GM19240 (cell line): ENCODE measurements around the gene KCNN1.
"Not testable (repeated sequence)": the region's sequence is repeated elsewhere in the genome, so short reads cannot be mapped to it uniquely, and the experiment has no call there.

ENCODE experiments used
- DNase-seq: peaks from one replicate; pipeline ENCODE4 v3.0.0; 2011; ENCODE audit warnings: low spot score; ENCODE audit not compliant: insufficient read length

KCNN1 gene

DNA sequence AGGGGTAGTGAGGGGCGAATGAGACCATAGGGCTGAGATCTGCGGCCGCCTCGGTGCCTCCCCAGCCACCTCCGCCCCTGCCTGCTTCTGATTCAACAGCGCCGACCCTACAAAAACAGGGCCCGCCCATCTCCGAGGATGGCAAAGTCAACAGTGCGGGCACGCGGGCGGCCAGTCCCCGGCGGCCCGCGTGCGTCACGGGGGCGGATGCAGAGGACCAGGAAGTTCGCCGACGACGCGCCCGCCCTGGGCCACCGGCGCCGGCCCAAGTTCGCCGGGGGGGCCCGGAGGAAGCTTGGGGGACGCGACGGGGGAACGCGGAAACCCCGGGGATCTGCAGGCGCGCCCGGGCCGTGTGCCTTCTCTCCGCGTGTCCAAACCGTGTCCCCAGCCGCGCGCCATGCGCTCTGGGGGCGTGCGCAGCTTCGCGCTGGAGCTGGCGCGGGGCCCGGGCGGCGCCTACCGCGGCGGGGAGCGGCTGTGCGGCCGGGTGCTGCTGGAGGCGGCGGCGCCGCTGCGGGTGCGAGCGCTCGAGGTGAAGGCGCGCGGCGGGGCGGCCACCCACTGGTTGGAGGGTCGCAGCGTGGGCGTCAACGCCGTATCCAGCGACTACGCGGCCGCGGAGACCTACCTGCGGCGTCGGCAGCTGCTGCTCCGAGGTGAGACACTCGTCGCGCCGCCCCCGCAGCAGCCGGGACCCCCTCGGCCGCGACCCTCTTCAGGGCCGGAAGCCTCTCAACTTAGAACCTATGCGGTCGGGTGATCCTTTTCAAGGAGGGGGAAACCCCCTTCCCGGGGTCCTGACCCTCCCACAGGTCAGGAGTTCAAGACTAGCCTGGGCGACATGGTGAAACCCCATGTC lies 34.2 kb downstream of the KCNN1 start:
- peak; percentile 75 for DNase-seq

GRCh38 chr19:18001777-18002345 lies 35.0 kb downstream of the KCNN1 start:
- no peak for DNase-seq

DNA sequence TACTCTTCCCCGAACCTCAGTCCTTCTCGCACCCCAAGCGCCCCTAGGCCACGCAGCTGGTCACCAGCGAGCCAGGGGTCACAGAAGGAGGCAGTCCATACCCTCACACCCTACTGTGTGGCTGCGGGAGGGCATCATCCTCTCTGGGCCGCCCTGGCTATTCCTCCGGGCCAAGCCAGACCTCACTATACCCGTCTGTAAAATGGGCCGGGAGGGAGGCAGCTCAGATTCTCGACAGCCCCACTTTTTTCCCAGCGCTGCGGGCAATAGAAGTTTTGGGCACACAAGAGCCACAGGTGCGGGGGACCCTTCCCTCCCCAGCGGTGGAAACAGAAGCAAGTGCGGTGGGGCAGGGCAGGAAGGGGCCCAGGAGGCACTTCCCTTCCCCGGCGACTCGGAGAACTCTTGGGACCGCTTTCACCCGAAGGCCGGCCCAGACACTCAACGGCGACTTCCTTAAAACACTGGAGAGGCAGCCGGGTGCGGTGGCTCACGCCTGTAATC lies 35.5 kb downstream of the KCNN1 start:
- DNase-seq = no peak

DNA sequence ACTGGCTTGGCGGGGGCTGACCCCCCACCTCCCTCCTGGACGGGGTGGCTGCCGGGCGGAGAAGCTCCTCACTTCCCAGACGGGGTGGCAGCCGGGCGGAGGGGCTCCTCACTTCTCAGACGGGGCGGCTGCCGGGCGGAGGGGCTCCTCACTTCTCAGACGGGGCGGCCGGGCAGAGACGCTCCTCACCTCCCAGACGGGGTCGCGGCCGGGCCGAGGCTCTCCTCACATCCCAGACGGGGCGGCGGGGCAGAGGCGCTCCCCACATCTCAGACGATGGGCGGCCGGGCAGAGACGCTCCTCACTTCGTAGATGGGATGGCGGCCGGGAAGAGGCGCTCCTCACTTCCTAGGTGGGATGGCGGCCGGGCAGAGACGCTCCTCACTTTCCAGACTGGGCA lies 38.8 kb downstream of the KCNN1 start:
- DNase-seq = not testable (repeated sequence)

GRCh38 chr19:18007044-18007916 lies 40.4 kb downstream of the KCNN1 start:
- DNase-seq = peak; percentile 93

DNA sequence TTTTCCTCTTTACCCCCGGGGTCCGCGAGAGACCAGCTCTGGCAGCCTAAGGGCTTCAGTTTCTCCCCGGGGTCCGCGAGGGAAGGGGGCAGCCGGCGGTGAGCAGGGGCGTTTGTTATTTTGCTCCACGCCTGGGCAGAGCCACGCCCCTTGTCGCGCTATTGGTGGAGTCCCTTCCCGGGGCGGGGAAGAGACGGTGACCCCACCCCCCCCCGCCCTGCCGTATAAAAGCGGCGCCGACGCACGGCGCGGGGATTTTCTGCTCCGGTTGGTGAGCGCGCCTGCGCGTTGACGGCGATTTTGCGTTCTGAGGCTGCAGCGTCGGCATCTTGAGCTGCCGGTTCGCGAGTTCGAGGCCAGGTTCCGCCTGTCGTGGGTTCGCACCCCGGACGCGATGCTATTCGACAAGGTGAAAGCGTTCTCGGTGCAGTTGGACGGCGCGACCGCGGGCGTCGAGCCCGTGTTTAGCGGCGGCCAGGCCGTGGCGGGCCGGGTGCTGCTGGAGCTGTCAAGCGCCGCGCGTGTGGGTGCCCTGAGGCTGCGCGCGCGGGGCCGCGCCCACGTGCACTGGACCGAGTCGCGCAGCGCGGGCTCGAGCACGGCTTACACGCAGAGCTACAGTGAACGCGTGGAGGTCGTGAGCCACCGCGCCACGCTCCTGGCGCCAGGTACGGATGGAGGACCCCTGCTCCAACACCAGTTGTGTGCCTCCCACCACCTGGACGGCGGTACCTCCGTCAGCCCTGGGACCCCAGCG lies 41.2 kb downstream of the KCNN1 start, which contains the start of gene ARRDC2:
TSS of gene ARRDC2 (plus strand) at position 254 of the 757 bp plus-strand sequence. CDS start at position 395, 141 bp downstream.
- peak; percentile 99 for DNase-seq

GRCh38 chr19:18008814-18009213 lies 41.9 kb downstream of the KCNN1 start:
- DNase-seq = no peak

DNA sequence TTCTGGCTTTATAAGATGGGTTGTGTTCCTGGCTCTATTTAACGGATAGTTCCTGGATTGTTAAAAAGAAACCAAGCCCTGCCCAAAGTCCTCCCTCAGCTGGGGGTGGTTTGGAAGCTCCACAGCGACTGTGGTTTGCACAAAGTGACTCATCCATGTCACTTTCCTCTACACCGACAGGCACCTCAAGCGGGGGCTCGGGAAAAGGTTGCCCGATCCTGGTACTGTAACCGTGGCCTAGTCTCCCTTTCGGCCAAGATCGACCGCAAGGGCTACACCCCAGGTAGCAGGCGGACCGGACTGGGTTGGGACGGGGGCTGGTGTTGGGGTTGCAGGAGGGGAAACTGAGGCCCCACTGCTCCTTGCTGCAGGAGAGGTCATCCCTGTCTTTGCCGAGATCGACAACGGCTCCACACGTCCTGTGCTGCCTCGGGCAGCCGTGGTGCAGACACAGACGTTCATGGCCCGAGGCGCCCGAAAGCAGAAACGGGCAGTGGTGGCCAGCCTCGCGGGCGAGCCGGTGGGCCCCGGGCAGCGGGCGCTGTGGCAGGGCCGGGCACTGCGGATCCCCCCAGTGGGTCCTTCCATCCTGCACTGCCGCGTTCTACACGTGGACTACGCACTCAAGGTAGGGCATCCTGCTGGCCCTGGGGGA lies 42.6 kb downstream of the KCNN1 start:
- no peak for DNase-seq

DNA sequence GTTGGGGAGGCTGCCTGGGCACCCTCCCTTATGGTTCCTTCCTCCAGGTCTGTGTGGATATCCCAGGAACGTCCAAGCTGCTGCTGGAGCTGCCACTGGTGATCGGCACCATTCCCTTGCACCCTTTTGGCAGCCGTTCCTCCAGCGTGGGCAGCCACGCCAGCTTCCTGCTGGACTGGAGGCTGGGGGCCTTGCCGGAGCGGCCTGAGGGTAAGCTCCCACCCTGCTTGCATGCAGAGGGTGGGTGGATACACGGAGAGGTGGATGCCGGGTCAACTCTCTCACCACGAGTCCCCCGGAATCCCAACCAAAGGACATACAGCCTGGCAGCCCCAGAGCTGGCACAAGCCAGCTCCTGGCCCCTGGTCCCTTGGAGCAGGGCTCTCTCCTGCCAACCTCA lies 43.2 kb downstream of the KCNN1 start:
- DNase-seq = no peak

DNA sequence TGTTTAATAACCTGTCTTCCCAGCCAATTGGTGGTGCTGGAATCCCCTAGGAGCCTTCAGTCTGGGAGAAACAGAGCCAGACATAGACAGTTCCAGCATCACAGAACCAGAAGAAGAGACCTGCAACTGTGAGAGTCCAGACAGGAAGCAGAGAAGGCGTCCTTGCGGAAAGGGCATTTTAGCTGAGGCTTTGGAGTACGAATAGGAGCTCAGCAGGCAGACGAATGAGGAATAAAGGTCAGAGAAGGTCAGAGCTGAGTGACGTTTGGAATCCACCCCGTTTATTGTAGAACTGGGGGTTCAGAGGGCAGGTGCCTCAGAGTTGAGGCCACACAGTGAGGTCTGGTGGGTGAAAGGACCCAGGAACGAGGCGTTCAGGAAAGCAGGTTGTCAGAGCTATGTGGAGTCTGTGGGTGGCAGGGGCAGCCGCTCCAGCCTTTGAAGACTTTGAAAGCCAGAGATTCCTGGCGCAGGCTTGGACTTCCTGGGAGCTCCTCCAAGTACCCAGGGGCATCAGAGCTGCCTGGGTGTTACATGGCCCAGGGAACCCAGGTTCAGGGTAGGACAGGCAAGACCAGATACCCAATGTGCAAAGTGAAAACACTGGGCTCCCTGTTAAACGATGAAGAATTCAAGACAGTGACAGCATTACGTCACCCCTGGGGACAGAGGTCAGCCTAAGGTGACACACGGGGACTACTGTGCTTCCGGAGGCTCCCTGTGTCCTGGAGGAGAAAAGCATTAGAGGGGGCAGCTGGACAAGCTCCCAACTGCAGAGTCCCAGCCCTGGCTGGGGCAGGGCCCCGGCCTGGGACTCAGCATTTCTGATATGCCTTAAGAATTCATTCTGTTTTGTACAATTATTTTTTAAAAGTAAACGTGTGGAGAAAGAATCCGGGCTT lies 46.6 kb downstream of the KCNN1 start:
- no peak for DNase-seq

DNA sequence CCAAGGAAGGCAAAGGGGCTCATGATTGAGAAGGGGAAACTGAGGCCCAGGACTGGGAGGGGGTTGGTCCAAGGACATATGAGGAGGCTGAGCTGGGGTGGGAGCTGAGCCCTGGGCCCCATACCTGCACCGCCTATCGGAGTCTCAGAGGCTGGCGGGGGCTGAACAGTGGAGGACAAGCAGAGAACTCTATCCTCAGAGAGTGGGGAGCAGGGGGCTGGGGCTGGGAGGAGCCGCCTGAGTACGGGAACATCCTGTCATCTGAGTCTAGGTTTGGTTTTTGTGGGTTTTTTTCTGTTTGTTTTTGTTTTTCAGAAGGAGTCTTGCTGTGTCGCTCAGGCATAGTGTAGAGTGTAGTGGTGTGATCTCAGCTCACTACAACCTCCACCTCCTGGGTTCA lies 47.3 kb downstream of the KCNN1 start:
- DNase-seq = no peak

DNA sequence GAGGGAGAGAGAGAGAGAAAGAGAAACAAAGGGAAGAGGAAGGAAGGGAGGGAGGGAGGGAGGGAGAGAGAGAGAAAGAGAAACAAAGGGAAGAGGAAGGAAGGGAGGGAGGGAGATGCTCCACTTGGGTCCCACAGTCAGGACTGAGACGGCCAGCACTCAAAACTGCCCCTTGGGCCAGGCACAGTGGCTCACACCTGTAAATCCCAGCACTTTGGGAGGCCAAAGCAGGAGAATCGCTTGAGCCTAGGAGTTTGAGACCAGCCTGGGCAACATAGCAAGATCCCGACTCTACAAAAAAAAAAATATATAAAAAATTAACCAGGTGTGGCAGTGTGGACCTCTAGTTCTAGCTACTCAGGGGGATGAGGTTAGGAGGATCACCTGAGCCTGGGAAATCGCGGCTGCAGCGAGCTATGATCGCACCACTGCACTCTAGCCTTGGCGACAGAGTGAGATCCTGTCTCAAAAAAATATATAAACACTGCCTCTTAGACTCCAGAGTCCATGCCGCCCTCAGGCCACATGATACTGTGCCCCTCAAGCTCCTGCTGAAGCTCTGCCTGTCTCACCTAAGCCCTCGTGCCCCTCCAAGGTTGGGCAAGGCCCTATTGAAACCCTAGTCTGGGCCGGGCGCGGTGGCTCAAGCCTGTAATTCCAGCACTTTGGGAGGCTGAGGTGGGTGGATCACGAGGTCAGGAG lies 49.5 kb downstream of the KCNN1 start:
- no peak for DNase-seq

DNA sequence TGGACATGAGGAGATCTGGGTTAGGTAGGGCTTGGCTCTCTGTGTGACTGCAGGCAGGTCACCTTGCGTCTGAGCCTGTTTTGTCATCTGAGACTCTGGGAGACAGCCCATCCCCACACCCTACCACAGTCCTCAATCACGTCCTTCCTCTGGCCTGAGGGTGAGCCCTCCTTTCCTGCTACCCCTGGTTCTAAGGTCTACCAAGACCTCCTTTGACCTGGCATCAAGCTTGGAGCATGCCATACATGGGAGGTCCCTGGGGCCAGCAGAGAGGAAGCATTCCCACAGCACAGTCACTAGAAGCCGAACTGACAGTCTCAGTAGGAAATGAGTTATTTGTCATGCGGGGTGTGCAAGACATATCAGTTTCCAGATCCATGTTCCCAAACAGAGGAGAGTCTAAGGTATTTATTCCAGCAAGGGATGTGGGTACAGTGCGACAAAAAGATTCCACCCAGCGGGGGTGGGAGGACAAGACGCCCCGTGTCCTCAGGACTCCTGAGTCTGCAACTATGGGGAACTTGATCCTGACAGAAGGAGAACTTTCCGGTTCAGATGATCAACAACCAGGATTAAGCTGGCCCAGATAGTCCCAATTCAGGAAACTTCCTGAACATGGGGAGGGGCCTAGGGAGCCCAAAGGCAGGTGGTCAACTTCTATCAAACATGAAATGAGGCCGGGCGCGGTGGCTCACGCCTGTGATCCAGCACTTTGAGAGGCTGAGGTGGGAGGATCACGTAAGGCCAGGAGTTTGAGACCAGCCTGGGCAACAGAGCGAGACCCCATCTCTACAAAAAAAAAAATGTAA lies 50.6 kb downstream of the KCNN1 start:
- no peak for DNase-seq

GRCh38 chr19:18020212-18021085 lies 53.5 kb downstream of the KCNN1 start:
- DNase-seq = no peak

DNA sequence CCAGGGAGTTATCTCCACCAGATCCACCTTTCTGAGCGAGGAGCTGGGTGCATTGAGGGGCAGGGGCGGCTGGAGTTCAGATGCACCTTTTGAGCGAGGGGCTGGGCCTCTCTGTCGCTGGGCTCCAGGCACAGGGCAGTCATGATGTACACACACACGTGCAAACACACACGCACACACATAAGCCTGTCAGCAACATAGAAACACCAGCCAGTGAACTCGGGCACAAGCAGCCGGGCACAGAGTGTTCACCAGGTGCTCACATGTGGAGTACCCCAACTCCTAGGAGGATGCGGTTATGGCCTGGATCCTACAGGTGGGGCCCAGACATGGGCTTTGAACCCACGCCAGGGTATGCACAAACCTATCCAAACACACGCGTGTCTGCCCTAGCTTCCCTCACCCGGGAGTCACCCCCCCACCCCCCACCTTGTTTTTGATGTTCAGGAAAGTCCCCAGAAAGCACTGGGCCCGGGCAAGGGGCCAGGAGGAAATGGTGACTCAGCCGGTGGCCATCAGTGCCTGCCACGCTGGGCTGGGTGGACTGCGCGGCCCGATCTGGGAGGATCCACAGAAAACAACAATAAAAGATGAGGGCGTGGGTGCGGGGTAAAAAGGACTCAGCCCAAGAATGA lies 54.3 kb downstream of the KCNN1 start:
- DNase-seq = no peak

GRCh38 chr19:18023622-18024251 lies 56.8 kb downstream of the KCNN1 start:
- DNase-seq = no peak
